ENCODE results near the gene TAF8. TPM values are rescaled to one million over a fixed set of nuclear protein-coding genes. Genes with fewer than 3 reads are reported as not detected.

TAF8 gene
- polyA plus RNA-seq, 1 of the 3 experiments (the other 2 are of a cell fraction) = 27.8 TPM

GRCh38 chr6:42125663-42126062 is 75.3 kb downstream of the TAF8 start:
- CTCF ChIA-PET = no interaction called here
- Histone ChIP-seq H3K27me3 (ENCODE audit: insufficient read depth) (no peaks in the 10 kb centered on the region), H3F3A (replicated peaks; ENCODE audit: insufficient read depth) (no peaks in the 10 kb centered on the region), H3K27ac (ENCODE audit: low read depth in 2 of 2, low read length in 1 of 2) (no peak overlapping the region), H3K9me2 (no peaks in the 10 kb centered on the region), H3K36me3 (replicated peaks in 1 of 2; ENCODE audit: control insufficient read depth in 1 of 2, insufficient read depth in 2 of 2, low read length in 1 of 2) (no peaks in the 10 kb centered on the region), H3K79me2 (ENCODE audit: insufficient read depth) (no peaks in the 10 kb centered on the region), H4K20me1 (ENCODE audit: insufficient read depth) (no peaks in the 10 kb centered on the region), H2AFZ (ENCODE audit: low read depth) (no peak overlapping the region), H3K4me3 (ENCODE audit: low read depth in 2 of 2, low read length in 1 of 2) (no peak overlapping the region), H3K9ac (no peak overlapping the region), H3K4me2 (no peak overlapping the region), H3K4me1 (ENCODE audit: control insufficient read depth in 1 of 2, insufficient read depth in 2 of 2, low read depth in 1 of 2, low read length in 1 of 2) (peaks cover 5 to 10% of the 10 kb centered on the region in 2 experiments; a peak in 1 of 4 replicates), H3K9me3 (no peaks in the 10 kb centered on the region)
- POLR2A ChIA-PET = no interaction called here
- DNase-seq = no peak
- no peak for TF ChIP-seq RCOR1 (IDR thresholded peaks at IDR 0.05; ENCODE audit: low read length)
- TF ChIP-seq JUND (IDR thresholded peaks at IDR 0.05) = no peak
- TF ChIP-seq RFX5 (IDR thresholded peaks at IDR 0.05; ENCODE audit: low read length) = no peak
- no peak for TF ChIP-seq GABPA (IDR thresholded peaks at IDR 0.05; ENCODE audit: low read depth)
- WGBS (ENCODE audit: low lambda C conversion rate) = 82% methylated on average over 3 of the region's 3 CpGs

GRCh38 chr6:42128460-42129359 is 78.4 kb downstream of the TAF8 start:
- Histone ChIP-seq H3F3A (replicated peaks; ENCODE audit: insufficient read depth) (no peaks in the 10 kb centered on the region), H4K20me1 (ENCODE audit: insufficient read depth) (no peaks in the 10 kb centered on the region), H3K36me3 (replicated peaks in 1 of 2; ENCODE audit: control insufficient read depth in 1 of 2, insufficient read depth in 2 of 2, low read length in 1 of 2) (no peaks in the 10 kb centered on the region), H3K4me3 (ENCODE audit: low read depth in 2 of 2, low read length in 1 of 2) (no peak overlapping the region), H3K4me2 (no peak overlapping the region), H2AFZ (ENCODE audit: low read depth) (no peak overlapping the region), H3K9ac (no peak overlapping the region), H3K9me3 (no peaks in the 10 kb centered on the region), H3K79me2 (ENCODE audit: insufficient read depth) (no peaks in the 10 kb centered on the region), H3K27ac (ENCODE audit: low read depth in 2 of 2, low read length in 1 of 2) (peak overlapping the region in 1 of 2 experiments; percentile 23; a peak in 1 of 4 replicates), H3K27me3 (ENCODE audit: insufficient read depth) (no peaks in the 10 kb centered on the region), H3K9me2 (no peaks in the 10 kb centered on the region), H3K4me1 (ENCODE audit: control insufficient read depth in 1 of 2, insufficient read depth in 2 of 2, low read depth in 1 of 2, low read length in 1 of 2) (peaks cover 0 to 10% of the 10 kb centered on the region in 2 experiments; a peak in 1 of 4 replicates)
- POLR2A ChIA-PET = no interaction called here
- no peak for DNase-seq
- WGBS (ENCODE audit: low lambda C conversion rate) = 83% methylated on average over 20 of the region's 25 CpGs
- TF ChIP-seq RAD21 (IDR thresholded peaks at IDR 0.05; ENCODE audit: low read length) = peak; percentile 38; the same call in 1 of the 2 replicates
- no peak for TF ChIP-seq ELF1 (IDR thresholded peaks at IDR 0.05)
- CTCF ChIA-PET = interaction anchor here (0.8 to 1.4 kb wide), 4 partner anchors 8 to 16 kb away, joined by 3 to 4 read pairs (median 4); partner anchors contain the start of gene C6orf132

GRCh38 chr6:42129360-42129676 is 79.0 kb downstream of the TAF8 start:
- H3K4me3 ChIP-seq (ENCODE audit: low read depth in 2 of 2, low read length in 1 of 2) = no peak overlapping the region
- H3K27ac ChIP-seq (ENCODE audit: low read depth in 2 of 2, low read length in 1 of 2) = no peak overlapping the region
- H3K9me2 ChIP-seq = no peaks in the 10 kb centered on the region
- H3K36me3 ChIP-seq (replicated peaks in 1 of 2; ENCODE audit: control insufficient read depth in 1 of 2, insufficient read depth in 2 of 2, low read length in 1 of 2) = no peaks in the 10 kb centered on the region
- no peak overlapping the region for H3K4me2 ChIP-seq
- no peaks in the 10 kb centered on the region for H4K20me1 ChIP-seq (ENCODE audit: insufficient read depth)
- no peaks in the 10 kb centered on the region for H3K79me2 ChIP-seq (ENCODE audit: insufficient read depth)
- no peak for DNase-seq
- H3K27me3 ChIP-seq (ENCODE audit: insufficient read depth) = no peaks in the 10 kb centered on the region
- peaks cover 0 to 10% of the 10 kb centered on the region in 2 experiments; a peak in 1 of 4 replicates for H3K4me1 ChIP-seq (ENCODE audit: control insufficient read depth in 1 of 2, insufficient read depth in 2 of 2, low read depth in 1 of 2, low read length in 1 of 2)
- no peak overlapping the region for H3K9ac ChIP-seq
- POLR2A ChIA-PET = interaction anchor here (1.2 kb wide), 1 partner anchor 9 kb away, joined by 3 read pairs; no protein-coding TSS in a partner anchor
- CTCF ChIA-PET = interaction anchor here (0.8 to 0.9 kb wide), 2 partner anchors 13 to 17 kb away, joined by 3 to 4 read pairs; partner anchors contain the start of gene C6orf132
- no peak overlapping the region for H2AFZ ChIP-seq (ENCODE audit: low read depth)
- no peaks in the 10 kb centered on the region for H3K9me3 ChIP-seq
- TF ChIP-seq PBX3 (IDR thresholded peaks at IDR 0.05) = no peak
- TF ChIP-seq ELF1 (IDR thresholded peaks at IDR 0.05) = no peak
- no peak for TF ChIP-seq USF1 (IDR thresholded peaks at IDR 0.05; ENCODE audit: borderline replicate concordance, low read depth)
- no peaks in the 10 kb centered on the region for H3F3A ChIP-seq (replicated peaks; ENCODE audit: insufficient read depth)
- 93% methylated on average over 2 of the region's 2 CpGs for WGBS (ENCODE audit: low lambda C conversion rate)

Measured in SK-N-SH (cell line).